ENCODE results near the gene HBD.
"Not testable (repeated sequence)": the region's sequence is repeated elsewhere in the genome, so short reads cannot be mapped to it uniquely, and the experiment has no call there.

GRCh38 chr11:5248498-5248897 lies 14.2 kb upstream of the HBD start:
- not testable (repeated sequence) for TF ChIP-seq CTCF, POLR2A, EP300 (IDR thresholded peaks at IDR 0.05)

All from tibial nerve (tissue), 4 donors.